SK-N-SH (cell line): ENCODE results near the gene KCNK15. TPM values are rescaled to one million over a fixed set of nuclear protein-coding genes. Genes with fewer than 3 reads are reported as not detected.

Experiments
- CTCF ChIA-PET: fragments of 300-600, 350-600 bp; formaldehyde crosslinking; extraction: SDS; loops from one replicate; lab custom pipeline; 2021; lab: Yijun Ruan, JAX
- POLR2A ChIA-PET: fragments of 350-600 bp; sonication (Branson Sonifier 250); formaldehyde crosslinking; extraction: SDS; loops from one replicate; lab custom pipeline; 2020; ENCODE audit warnings: antibody characterized with exemption, inconsistent platforms; lab: Yijun Ruan, JAX
- DNase-seq: peaks from one replicate; pipeline ENCODE4 v3.0.0; 2012
- H2AFZ ChIP-seq: fragments of 200-600 bp; sonication (generic); 2 replicates; pipeline ENCODE4 v1.8.1; 2016; ENCODE audit warnings: antibody characterized with exemption, mild to moderate bottlenecking, low read depth
- H3F3A ChIP-seq: fragments of 200-600 bp; sonication (generic); replicated peaks from 2 replicates; pipeline ENCODE3; 2016; ENCODE audit warnings: antibody characterized with exemption, mild to moderate bottlenecking; ENCODE audit not compliant: insufficient read depth
- H3K27ac ChIP-seq, 2 experiments: fragments of 200-500 bp in 1 of 2; fragments of 200-600 bp in 1 of 2; sonication (Bioruptor generic) in 1 of 2; sonication (generic), shearing (Covaris generic) in 1 of 2; 2 replicates each; pipeline versions ENCODE4 v1.5.1 to v1.6.1; 2014 to 2016; ENCODE audit warnings: low read depth in 2 of 2, inconsistent platforms in 1 of 2, low read length in 1 of 2, mild to moderate bottlenecking in 1 of 2, mixed read lengths in 1 of 2
- H3K27me3 ChIP-seq: fragments of 200-600 bp; sonication (generic), shearing (Covaris generic); 2 replicates; pipeline ENCODE4 v1.6.1; 2016; ENCODE audit warnings: mixed run types; ENCODE audit not compliant: insufficient read depth
- H3K36me3 ChIP-seq, 2 experiments: fragments of 200-500 bp in 1 of 2; fragments of 200-600 bp in 1 of 2; sonication (Bioruptor generic) in 1 of 2; sonication (generic) in 1 of 2; replicated peaks in 1 of 2; 2 replicates each; pipeline versions ENCODE3 to v1.5.1; 2014 to 2016; ENCODE audit warnings: low read length in 1 of 2, mild to moderate bottlenecking in 1 of 2; ENCODE audit not compliant: insufficient read depth in 2 of 2, control insufficient read depth in 1 of 2
- H3K4me1 ChIP-seq, 2 experiments: fragments of 200-500 bp in 1 of 2; fragments of 200-600 bp in 1 of 2; sonication (Bioruptor generic) in 1 of 2; sonication (generic), shearing (Covaris generic) in 1 of 2; 2 replicates each; pipeline versions ENCODE4 v1.5.1 to v1.6.1; 2014 to 2016; ENCODE audit warnings: low read depth in 1 of 2, low read length in 1 of 2, mixed run types in 1 of 2; ENCODE audit not compliant: insufficient read depth in 2 of 2, control insufficient read depth in 1 of 2
- H3K4me2 ChIP-seq: fragments of 200-600 bp; sonication (generic), shearing (Covaris generic); 2 replicates; pipeline ENCODE4 v1.6.1; 2017; ENCODE audit warnings: mixed run types
- H3K4me3 ChIP-seq, 2 experiments: fragments of 200-500 bp in 1 of 2; fragments of 200-600 bp in 1 of 2; sonication (Bioruptor generic) in 1 of 2; sonication (generic), shearing (Covaris generic) in 1 of 2; 2 replicates each; pipeline versions ENCODE4 v1.5.1 to v1.8.1; 2014 to 2016; ENCODE audit warnings: low read depth in 2 of 2, inconsistent platforms in 1 of 2, low read length in 1 of 2, mild to moderate bottlenecking in 1 of 2, mixed read lengths in 1 of 2, moderate library complexity in 1 of 2
- H3K79me2 ChIP-seq: fragments of 200-600 bp; sonication (generic); 2 replicates; pipeline ENCODE4 v1.8.1; 2017; ENCODE audit warnings: mild to moderate bottlenecking; ENCODE audit not compliant: insufficient read depth
- H3K9ac ChIP-seq: fragments of 200-600 bp; sonication (generic); 2 replicates; pipeline ENCODE4 v1.6.1; 2017; ENCODE audit warnings: mixed run types
- H3K9me2 ChIP-seq: fragments of 200-600 bp; sonication (generic); 2 replicates; pipeline ENCODE4 v1.6.1; 2017; ENCODE audit warnings: mixed run types
- H3K9me3 ChIP-seq: fragments of 200-600 bp; sonication (generic); 2 replicates; pipeline ENCODE4 v1.6.1; 2017; ENCODE audit warnings: mixed run types, mild to moderate bottlenecking, moderate library complexity
- H4K20me1 ChIP-seq: fragments of 200-600 bp; sonication (generic); 2 replicates; pipeline ENCODE4 v1.6.1; 2017; ENCODE audit warnings: mild to moderate bottlenecking, mixed run types; ENCODE audit not compliant: insufficient read depth
- ELF1 ChIP-seq: IDR thresholded peaks from 2 replicates; pipeline ENCODE4 v1.4.0; 2012
- EZH2phosphoT487 ChIP-seq: fragments of 200-600 bp; sonication (generic); IDR thresholded peaks from 2 replicates; pipeline ENCODE4 v1.6.1; 2017; ENCODE audit warnings: low read depth, mixed run types, mild to moderate bottlenecking, antibody characterized with exemption, moderate library complexity, borderline replicate concordance
- FOXJ3 ChIP-seq: sonication (generic); formaldehyde crosslinking; IDR thresholded peaks from 2 replicates; pipeline ENCODE4 v1.5.1; 2020; ENCODE audit warnings: mild to moderate bottlenecking, missing genetic modification reagents
- MXI1 ChIP-seq: IDR thresholded peaks from 2 replicates; pipeline ENCODE4 v1.6.1; 2012; ENCODE audit warnings: mild to moderate bottlenecking, low read depth, low read length, improper control_type of control experiment
- NRF1 ChIP-seq: IDR thresholded peaks from 2 replicates; pipeline ENCODE4 v1.6.1; 2012; ENCODE audit warnings: low read depth, mild to moderate bottlenecking, low read length
- RCOR1 ChIP-seq: fragments of 150-350 bp; IDR thresholded peaks from 2 replicates; pipeline ENCODE4 v1.6.1; 2017; ENCODE audit warnings: antibody characterized with exemption, low read length
- RXRA ChIP-seq: IDR thresholded peaks from 2 replicates; pipeline ENCODE4 v1.4.0; 2012; ENCODE audit warnings: low read depth, mild to moderate bottlenecking, borderline replicate concordance
- YY1 ChIP-seq: IDR thresholded peaks from 2 replicates; pipeline ENCODE4 v1.4.0; 2012; ENCODE audit warnings: low read depth, mild to moderate bottlenecking
- ZBTB33 ChIP-seq: IDR thresholded peaks from 2 replicates; pipeline ENCODE4 v1.4.0; 2012; ENCODE audit warnings: low read depth, borderline replicate concordance
- WGBS: methylation state at CpG from one replicate; pipeline ENCODE4 v1.1.6; 2017; ENCODE audit warnings: low lambda C conversion rate; 5-methylcytosine and 5-hydroxymethylcytosine counted together
- polyA plus RNA-seq, 3 experiments: library from polyadenylated mRNA; depleted of rRNA; stranded (reverse); fragments of >200 nt; gene quantifications; 2 replicates each; pipeline ENCODE4 v1.2.3, GENCODE V29; 2012

KCNK15 gene
- polyA plus RNA-seq, 1 of the 3 experiments (the other 2 are of a cell fraction) = 0.02 TPM

- no peak overlapping the region for H3K9ac ChIP-seq
- WGBS = 23% methylated on average over 3 of the region's 3 CpGs
- H3F3A ChIP-seq = no peaks in the 10 kb centered on the region
- no peak overlapping the region for H3K4me3 ChIP-seq
- ChIA-PET CTCF (interaction anchor here (7.6 kb wide), 1 partner anchor 34 kb away, joined by 62 read pairs; the partner anchor contains the start of gene KCNK15), POLR2A (no interaction called here)
- peaks cover 0 to 12% of the 10 kb centered on the region in 2 experiments; a peak in 1 of 4 replicates for H3K4me1 ChIP-seq
- DNase-seq = no peak
- H2AFZ ChIP-seq = no peak overlapping the region
- no peak for TF ChIP-seq ELF1
- H3K4me2 ChIP-seq = no peak overlapping the region
- no peaks in the 10 kb centered on the region for H4K20me1 ChIP-seq
- H3K27me3 ChIP-seq = no peaks in the 10 kb centered on the region
- H3K79me2 ChIP-seq = no peaks in the 10 kb centered on the region
- no peaks in the 10 kb centered on the region for H3K9me2 ChIP-seq
- no peak overlapping the region for H3K27ac ChIP-seq
- H3K9me3 ChIP-seq = no peaks in the 10 kb centered on the region
- no peaks in the 10 kb centered on the region for H3K36me3 ChIP-seq
These were observed 35.5 kb downstream of the KCNK15 start for GRCh38 chr20:44781118-44781517.

- Histone ChIP-seq H3K4me3 (no peak overlapping the region), H3K79me2 (no peaks in the 10 kb centered on the region), H3K36me3 (no peaks in the 10 kb centered on the region), H3F3A (no peaks in the 10 kb centered on the region), H3K9me3 (no peaks in the 10 kb centered on the region), H3K27ac (no peak overlapping the region), H4K20me1 (no peaks in the 10 kb centered on the region), H3K27me3 (no peaks in the 10 kb centered on the region), H3K4me1 (peaks cover 0 to 16% of the 10 kb centered on the region in 2 experiments; a peak in 1 of 4 replicates), H2AFZ (no peak overlapping the region), H3K4me2 (no peak overlapping the region)
- CTCF ChIA-PET = interaction anchor here (0.7 to 7.6 kb wide), 5 partner anchors 15 to 85 kb away, joined by 3 to 62 read pairs (median 4); partner anchors contain the start of gene KCNK15
- DNase-seq = no peak
- POLR2A ChIA-PET = no interaction called here
- 49% methylated on average over 3 of the region's 3 CpGs for WGBS
- TF ChIP-seq RXRA (no peak), MXI1 (no peak), EZH2phosphoT487 (no peak), FOXJ3 (no peak), NRF1 (no peak), ZBTB33 (no peak)
- TF ChIP-seq, all 33 proteins: peak for 0
- no peaks in the 10 kb centered on the region for H3K9me2 ChIP-seq
- no peak overlapping the region for H3K9ac ChIP-seq
These were observed 36.1 kb downstream of the KCNK15 start for GRCh38 chr20:44781791-44782190.

- H3K36me3 ChIP-seq = no peaks in the 10 kb centered on the region
- CTCF ChIA-PET = interaction anchor here (1.6 to 7.6 kb wide), 8 partner anchors 11 to 100 kb away, joined by 4 to 64 read pairs (median 18); partner anchors contain the start of gene KCNK15
- H3K9ac ChIP-seq = no peak overlapping the region
- 74% methylated on average over 1 of the region's 1 CpG for WGBS
- no peaks in the 10 kb centered on the region for H3K27me3 ChIP-seq
- H3K79me2 ChIP-seq = no peaks in the 10 kb centered on the region
- no peak overlapping the region for H3K27ac ChIP-seq
- no peaks in the 10 kb centered on the region for H3F3A ChIP-seq
- no peak for TF ChIP-seq ZBTB33
- TF ChIP-seq YY1 = no peak
- TF ChIP-seq RCOR1 = no peak
- no peak for DNase-seq
- no peak overlapping the region for H3K4me2 ChIP-seq
- POLR2A ChIA-PET = no interaction called here
- no peak overlapping the region for H3K4me3 ChIP-seq
- H2AFZ ChIP-seq = no peak overlapping the region
- H3K9me3 ChIP-seq = no peaks in the 10 kb centered on the region
- H3K9me2 ChIP-seq = no peaks in the 10 kb centered on the region
- peaks cover 0 to 12% of the 10 kb centered on the region in 2 experiments; a peak in 1 of 4 replicates for H3K4me1 ChIP-seq
- no peaks in the 10 kb centered on the region for H4K20me1 ChIP-seq
These were observed 39.0 kb downstream of the KCNK15 start for GRCh38 chr20:44784688-44785087.
